ENCODE measurements around the gene PPP2R5D. TPM values are rescaled to one million over a fixed set of nuclear protein-coding genes. Genes with fewer than 3 reads are reported as not detected.

PPP2R5D gene
- total and polyA plus RNA-seq, 2 of the 4 experiments (the other 2 are of a cell fraction): 55.6 to 68.8 TPM

DNA sequence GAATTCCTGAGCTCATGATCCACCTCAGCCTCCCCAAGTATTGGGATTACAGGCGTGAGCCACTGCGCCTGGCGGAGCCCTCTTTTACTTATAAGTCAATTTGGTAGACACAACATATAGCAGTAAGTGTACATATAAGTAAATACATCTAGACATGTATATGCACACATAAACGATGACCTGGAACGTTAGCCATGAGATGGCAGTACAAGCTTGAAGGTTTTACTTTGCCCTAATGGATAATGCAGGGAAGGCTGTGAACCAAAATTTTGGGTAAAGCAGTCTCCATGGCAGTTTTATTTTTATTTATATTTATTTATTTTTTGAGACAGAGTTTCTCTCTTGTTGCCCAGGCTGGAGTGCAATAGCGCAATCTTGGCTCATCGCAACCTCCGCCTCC is 26.2 kb upstream of the PPP2R5D start:
- Histone ChIP-seq H3K9ac (ENCODE audit: low read depth, low read length) (no peak overlapping the region), H2BK20ac (ENCODE audit: low read depth, low read length) (no peak overlapping the region)
- no TSS peak for BruUV-seq (replicated peaks)

More for the DNA sequence above, 26.2 kb upstream of the PPP2R5D start:
- Histone ChIP-seq H3K23ac (ENCODE audit: low read depth, low read length) (no peak overlapping the region), H3K4me2 (ENCODE audit: low read depth, low read length) (no peak overlapping the region), H4K20me1 (ENCODE audit: insufficient read depth, low read length) (no peaks in the 10 kb centered on the region), H3K56ac (ENCODE audit: extremely low read depth, insufficient read depth, low read length) (no peak overlapping the region), H2BK5ac (ENCODE audit: low read depth, low read length, poor library complexity, severe bottlenecking) (no peak overlapping the region), H3K18ac (ENCODE audit: low read depth, low read length) (no peak overlapping the region), H2AFZ (replicated peaks; ENCODE audit: low read length, poor library complexity) (no peak overlapping the region), H3K27me3 (ENCODE audit: control insufficient read depth, insufficient read depth, low read length) (no peaks in the 10 kb centered on the region), H3K27ac (ENCODE audit: insufficient read depth, low read length) (no peak overlapping the region), H4K91ac (ENCODE audit: insufficient read depth, low read depth, low read length) (no peak overlapping the region), H3K4me3 (ENCODE audit: insufficient read depth, low read depth, low read length) (no peak overlapping the region), H3K4me1 (ENCODE audit: control insufficient read depth, insufficient read depth, low read length) (no peaks in the 10 kb centered on the region), H3K79me1 (ENCODE audit: low read depth in 1 of 2, low read length in 2 of 2) (no peaks in the 10 kb centered on the region), H3K36me3 (ENCODE audit: control insufficient read depth, insufficient read depth, low read length) (peaks cover 8% of the 10 kb centered on the region), H4K5ac (ENCODE audit: low read depth, low read length) (no peak overlapping the region), H4K8ac (ENCODE audit: low read depth in 2 of 2, low read length in 2 of 2) (no peak overlapping the region), H2BK120ac (ENCODE audit: low read depth, low read length) (no peak overlapping the region), H2BK15ac (ENCODE audit: low read depth, low read length) (no peak overlapping the region), H3K4ac (ENCODE audit: low read depth, low read length) (no peak overlapping the region), H2AK5ac (ENCODE audit: low read depth, low read length) (no peak overlapping the region), H3K14ac (replicated peaks; ENCODE audit: low read depth, low read length) (no peak overlapping the region), H3K9me1 (ENCODE audit: insufficient read depth, low read length) (no peaks in the 10 kb centered on the region), H2AK9ac (replicated peaks; ENCODE audit: low read depth, low read length, poor library complexity) (no peak overlapping the region), H3K9me3 (ENCODE audit: control insufficient read depth, insufficient read depth, low read length) (no peaks in the 10 kb centered on the region)
- POLR2A ChIA-PET (ENCODE audit: unreplicated experiment): no interaction called here
- no peak for DNase-seq
- in situ Hi-C loops (cut with MboI; ENCODE audit: low sequenced_read_pairs): no loop called here
- dilution Hi-C loops (cut with HindIII; ENCODE audit: low sequenced_read_pairs, unreplicated experiment): no loop called here
- TF ChIP-seq CHD1 (IDR thresholded peaks at IDR 0.05; ENCODE audit: low read depth, low read length): no peak
- TF ChIP-seq, protein P1, sequence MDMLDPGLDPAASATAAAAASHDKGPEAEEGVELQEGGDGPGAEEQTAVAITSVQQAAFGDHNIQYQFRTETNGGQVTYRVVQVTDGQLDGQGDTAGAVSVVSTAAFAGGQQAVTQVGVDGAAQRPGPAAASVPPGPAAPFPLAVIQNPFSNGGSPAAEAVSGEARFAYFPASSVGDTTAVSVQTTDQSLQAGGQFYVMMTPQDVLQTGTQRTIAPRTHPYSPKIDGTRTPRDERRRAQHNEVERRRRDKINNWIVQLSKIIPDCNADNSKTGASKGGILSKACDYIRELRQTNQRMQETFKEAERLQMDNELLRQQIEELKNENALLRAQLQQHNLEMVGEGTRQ (IDR thresholded peaks at IDR 0.05; ENCODE audit: low read depth, low read length): no peak
- no peak for TF ChIP-seq RAD21 (IDR thresholded peaks at IDR 0.05; ENCODE audit: low read length)
- TF ChIP-seq MAZ (IDR thresholded peaks at IDR 0.05; ENCODE audit: borderline replicate concordance, low read depth, low read length): no peak
- no peak for TF ChIP-seq MXI1 (IDR thresholded peaks at IDR 0.05; ENCODE audit: borderline replicate concordance, low read depth, low read length)
- CTCF ChIA-PET: no interaction called here
- intact Hi-C loops (cut with micrococcal nuclease): no loop called here
- WGBS, 2 experiments (ENCODE audit: extremely low coverage in 2 of 2, insufficient read length in 1 of 2): no CpG with 5 or more reads among the region's 8 CpGs
- ATAC-seq (ENCODE audit: low read depth): no peak

Data from IMR-90 (cell line).